ENCODE results near the gene JOSD1.

JOSD1 gene

DNA sequence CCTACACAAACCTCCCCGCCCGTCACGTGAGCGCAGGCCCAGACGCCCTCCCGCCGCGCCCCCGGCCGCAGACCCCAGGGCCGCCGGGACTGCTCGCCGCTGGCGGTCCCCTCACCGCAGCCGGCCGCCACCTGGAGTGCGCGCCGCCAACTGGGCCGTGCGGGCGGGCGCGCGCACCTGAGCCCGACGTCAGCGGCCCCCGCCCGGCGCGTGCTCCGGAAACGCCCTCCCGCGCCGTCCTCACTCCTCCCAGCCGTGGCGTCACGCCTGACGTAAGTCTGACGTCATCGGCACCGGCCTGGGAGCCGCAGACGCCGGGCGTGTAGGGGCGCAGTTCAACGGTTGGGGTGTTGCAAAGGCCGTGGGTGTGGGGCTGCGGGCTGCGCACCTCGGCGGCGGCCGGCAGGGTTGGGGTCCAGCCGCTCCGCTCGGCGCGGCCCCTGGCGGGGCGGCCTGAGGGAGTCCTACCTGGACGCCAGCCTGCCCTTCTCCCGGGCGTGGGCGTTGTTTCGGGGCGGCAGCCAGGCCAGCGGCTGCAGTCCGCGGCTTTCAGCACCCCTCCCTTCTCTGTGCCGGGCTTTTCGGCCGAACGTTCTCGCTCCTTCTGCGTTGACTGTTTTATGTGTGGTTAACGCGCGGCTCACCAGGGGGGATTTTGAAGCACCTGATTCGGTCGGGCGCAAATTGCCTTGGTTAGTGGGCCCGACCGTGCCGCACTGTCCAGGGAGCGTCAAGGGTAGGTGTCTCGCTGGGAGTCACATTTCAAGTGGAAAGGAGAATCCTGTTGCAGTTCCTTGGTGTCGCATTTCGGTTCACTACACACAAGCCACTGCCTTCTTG lies at the start of gene JOSD1:
Gene JOSD1, minus strand, starts transcription at position 155 of the 840 bp plus-strand sequence. CDS start 956 bp downstream, outside the sequence.
- DNase-seq = peak; percentile 98

DNA sequence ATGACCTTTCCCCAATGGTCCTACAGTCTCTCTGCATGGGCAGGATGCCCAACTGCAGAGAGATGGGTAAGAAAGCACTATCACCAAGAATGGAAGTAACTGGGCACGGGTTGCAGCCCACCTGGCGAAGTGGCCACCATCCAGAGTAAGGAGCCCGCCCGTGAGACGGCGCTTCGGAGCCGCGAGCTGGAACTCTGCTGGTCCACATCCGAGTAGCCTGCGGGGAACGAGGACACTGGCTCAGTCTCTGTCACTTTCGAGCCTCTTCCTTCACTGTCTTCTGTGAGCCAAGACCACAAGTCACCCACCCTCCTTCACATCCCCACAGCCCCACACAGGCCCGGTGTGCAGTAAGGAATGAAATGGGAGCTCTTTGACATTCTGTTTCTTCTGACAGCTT lies 49.4 kb upstream of the JOSD1 start:
- DNase-seq = no peak

DNA sequence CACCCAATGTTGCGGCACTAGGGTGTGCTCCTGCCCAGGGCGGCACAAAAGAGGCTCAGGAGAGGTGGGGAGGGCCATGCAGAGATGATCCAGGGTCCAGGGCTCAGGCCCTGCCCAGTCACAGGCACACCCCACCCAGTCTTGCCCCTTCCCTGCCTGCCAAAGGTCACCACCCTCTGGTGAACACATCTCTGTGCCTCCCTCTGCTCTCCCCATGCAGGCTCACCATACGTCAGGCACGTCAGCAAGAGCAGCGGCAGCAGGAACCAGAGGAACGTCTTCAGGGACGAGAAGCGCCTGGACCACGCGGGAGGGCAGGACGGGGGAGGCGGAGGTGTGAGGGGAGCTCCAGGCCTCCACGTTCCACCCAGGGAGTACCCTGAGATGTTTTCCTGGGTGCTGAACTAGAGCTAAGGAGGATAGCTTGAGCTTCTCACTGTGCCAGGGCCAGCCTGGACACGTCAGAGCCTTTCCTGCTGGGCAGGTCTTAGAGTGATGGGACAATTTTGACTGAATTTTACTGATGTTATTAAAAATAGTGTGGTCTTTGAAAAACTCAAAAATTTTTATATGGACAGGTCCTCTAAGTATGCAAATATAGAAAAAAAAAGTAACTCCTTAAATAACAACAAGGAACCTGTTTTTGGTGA lies 47.9 kb upstream of the JOSD1 start:
- no peak for DNase-seq

DNA sequence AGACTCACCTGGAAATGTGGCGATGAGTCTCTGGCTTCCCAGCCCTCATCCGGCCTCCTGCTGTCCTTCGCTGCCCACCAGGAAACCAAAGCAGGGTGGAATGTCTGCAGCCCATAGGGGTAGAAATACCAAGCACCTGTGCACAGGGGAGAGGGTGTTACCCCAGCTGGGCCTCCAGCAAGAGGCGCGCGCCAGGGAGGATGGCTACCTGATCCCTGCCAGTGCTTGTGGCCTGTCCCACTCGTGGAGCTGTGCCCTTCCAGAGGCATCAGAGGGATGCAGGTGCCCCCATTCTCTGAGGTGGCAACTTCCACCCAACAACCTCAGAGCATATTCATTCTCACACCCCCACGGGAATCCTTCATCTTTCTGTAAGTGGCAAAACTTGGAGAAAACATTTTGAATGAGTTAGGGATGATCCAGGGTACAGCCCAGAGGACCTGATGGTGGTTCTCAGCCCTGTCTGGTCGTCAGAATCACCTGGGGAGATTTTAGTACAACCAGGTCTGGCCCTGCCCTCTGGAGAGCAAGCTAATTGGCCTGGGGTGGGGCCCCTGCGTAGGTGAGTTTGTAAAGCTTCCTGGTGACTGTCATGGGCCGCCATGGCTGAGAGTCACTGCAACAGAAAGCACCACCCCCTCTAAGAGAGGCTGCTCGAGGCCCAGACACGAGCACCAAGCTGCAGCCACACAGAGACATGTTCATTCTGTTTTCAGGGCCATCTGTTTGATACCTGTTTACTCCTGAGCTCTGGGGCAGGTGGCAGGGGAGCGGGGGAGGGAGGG lies 45.1 kb upstream of the JOSD1 start:
- no peak for DNase-seq

DNA sequence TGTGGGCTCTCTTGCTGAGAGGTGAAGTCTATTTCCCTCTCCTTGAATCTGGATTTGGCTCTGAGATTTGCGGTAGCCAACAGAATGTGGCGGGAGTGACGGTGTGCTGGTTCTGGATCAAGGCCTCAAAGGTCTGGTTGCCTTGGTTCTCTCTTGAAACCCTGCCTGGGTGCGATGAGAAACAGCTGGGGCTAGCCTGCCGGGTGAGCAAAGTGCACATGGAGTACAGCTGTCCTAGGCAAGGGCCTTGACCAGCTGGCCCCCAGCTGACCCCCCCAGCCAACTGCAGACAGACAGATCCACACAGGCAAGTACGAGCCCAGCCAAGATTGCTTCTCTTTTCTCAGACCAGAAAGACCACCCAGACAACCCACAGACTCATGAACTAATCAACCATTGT lies 44.2 kb upstream of the JOSD1 start:
- DNase-seq = no peak

DNA sequence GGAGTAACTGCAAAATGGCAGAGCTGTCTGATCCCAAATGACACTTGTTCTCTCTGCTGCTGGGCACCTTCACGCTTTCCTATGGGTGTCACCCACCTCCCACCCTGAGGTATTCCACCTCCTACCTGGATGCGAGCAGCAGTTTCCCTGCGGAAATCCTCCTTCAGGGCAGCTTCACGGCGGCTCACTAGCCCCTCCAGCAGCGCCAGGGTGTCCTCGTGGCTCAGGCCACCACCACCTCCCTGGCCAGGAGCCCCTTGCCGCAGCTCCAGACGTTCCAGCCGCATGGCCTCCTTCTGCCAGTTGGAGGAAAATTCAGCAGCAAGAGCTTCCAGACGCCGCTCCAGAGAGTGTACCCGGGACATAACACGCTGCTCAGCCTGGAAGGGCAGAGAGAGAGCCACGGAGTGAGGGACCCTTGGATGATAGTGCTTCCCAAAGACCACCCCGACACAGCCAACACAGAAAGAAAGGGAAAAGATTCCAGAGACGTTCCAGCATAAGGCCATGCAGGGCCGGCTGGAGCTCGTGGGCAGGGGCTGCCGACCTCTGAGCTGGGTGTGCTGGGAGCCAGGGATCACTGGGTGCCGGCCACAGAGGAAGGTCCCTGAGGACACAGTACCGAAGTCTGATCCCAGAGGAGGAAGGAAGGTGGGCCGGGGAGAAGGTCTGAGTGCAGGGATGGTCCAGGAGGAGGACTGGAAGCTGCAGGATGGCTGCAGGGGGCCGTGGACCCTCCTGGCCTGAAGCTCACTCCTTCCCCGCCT lies 41.6 kb upstream of the JOSD1 start:
- DNase-seq = no peak

DNA sequence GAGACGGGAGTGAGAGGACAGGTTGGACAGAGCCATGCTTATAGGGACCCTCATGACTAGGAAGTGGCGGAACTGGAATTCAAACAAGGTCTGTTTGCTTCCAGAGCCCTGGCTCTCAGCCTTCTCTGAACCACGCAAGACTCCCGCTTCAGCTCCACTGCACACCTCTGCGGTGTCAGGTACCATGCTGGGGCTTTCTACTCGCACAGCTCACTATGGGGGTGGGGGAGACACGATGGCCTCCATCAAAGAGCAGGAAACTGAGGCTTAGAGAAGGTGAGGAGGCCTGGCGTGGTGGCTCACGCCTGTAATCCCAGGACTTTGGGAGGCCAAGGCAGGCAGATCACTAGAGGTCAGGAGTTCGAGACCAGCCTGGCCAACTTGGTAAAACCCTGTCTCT lies 40.8 kb upstream of the JOSD1 start:
- DNase-seq = no peak

DNA sequence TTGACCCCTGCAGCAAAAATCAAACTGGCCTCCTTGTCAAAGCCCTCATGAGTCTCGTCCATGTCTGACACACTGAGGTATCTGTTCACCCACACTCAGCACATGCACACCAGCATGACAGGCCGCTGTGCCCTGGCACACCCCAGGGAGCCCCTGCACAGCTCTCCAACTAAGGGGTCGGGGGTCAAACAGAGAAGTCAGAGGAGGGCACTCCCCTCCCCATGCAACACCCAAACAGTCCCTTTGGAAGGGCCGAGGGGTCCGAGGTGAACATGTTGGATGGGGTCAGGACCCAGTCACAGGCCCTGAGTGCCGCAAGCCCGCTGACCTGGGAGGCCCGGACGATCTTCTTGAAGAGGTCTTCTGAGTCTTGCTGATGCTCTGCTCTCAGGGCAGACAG lies 40.4 kb upstream of the JOSD1 start:
- DNase-seq = no peak

DNA sequence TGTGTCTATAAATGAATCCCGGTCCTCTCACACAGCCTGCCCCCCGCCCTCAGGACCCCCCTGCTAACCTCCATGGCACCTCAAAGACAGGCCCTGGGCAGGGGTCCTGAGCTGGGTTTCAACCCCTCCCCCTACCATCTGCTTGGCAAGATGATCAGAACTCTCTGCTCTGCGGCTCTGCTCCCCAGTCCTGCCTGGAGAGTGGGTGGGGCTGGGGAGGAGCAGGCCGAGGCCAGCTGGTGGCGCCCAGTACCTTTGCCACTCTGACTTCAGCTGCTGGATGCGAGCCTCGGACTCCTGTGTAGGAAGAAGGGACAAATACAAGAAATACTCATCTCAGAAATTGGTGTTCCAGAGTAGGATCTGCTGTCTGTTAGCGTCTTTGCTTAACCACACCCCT lies 40.0 kb upstream of the JOSD1 start:
- no peak for DNase-seq

DNA sequence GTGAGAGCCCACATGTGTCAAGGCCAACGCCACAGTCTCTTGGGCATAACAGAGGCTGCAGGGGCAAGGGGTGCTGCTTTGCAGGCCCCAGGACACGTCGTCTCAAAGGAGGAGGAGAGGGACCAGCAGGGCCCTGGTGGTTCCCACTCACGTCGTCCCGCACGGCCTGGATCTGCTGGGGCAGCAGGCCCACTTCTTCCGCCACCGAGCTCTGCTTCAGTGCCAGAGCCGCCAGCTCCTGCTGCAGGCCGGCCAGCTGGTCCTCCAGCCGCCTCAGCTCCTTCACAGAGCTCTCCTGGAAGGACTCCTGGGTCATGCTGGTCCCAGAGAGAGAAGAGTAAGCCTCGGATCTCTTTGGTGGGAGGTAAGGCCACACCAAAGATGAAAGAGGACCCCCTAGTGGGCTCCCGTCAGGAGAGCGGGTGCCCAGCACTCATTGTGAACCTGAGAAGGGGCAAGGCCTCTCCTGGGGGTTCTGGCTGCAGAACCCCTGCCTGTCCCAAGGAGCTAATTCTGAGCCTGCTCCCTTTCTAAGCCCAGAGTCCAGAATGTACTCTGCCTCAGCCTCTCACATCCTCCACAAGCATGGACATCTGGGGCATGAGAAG lies 39.5 kb upstream of the JOSD1 start:
- no peak for DNase-seq

DNA sequence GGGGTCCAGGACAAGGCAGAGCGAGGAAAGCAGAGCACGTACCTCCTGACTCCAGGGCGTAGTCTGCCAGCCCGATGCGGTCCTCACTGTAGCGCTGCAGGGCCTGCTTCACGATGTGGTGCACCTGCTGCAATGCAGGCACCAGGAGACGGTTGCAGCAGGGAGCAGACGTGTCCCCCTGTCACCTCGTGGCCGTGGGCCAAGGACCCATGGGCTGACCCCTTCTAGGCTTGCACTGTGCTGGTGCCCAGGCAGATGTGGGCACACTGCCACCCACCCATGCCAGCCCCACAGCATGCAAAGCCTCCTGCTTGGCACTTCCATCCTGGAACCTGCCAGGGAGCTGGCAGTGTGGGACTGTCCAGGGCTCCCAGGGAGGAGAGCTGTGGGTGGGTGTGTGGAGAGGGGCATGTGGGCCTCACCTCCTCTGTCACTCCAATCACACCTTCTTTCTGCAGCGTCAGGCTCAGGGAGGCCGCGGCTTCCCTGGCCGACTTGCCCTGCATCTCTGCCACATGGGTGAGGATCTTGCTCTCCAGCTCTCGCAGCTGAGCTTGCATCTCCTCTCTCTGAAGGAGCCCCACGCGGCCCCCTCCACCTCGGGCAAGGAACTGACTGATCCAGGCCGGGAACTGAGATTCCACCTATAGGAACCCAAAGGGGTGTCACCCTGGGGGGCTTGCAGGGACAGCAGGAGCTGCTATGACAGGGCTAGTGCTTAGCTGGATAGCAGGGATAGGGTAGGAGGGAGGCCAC lies 38.7 kb upstream of the JOSD1 start:
- no peak for DNase-seq

DNA sequence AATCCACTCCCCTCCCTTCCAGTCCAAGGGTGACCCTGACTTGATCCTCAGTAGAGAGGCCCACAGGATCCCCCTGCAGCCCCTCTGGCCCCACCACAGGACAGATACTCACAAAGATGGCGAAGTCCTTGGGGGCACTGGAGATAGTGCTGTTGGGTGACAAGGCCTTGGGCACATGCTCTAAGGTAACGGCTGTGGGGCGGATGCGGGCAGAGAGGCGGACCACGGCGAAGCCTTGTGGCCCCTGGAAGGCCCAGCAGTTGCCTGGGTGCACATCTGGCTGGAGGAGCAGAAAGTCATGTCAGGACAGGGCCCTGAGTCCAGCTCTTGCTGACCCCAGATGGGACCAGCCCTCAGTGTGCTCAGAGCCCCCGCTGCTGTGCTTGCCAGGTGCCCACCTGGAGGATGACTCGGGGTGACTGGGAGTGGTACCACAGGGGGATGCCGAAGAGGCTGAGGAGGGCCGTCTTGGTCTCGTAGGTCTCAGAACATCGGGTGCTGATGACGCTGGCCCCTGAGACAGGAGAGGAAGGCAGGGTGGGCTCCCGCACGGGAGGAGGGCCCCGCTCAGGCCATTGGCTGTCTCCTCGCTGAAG lies 37.8 kb upstream of the JOSD1 start:
- DNase-seq = no peak

DNA sequence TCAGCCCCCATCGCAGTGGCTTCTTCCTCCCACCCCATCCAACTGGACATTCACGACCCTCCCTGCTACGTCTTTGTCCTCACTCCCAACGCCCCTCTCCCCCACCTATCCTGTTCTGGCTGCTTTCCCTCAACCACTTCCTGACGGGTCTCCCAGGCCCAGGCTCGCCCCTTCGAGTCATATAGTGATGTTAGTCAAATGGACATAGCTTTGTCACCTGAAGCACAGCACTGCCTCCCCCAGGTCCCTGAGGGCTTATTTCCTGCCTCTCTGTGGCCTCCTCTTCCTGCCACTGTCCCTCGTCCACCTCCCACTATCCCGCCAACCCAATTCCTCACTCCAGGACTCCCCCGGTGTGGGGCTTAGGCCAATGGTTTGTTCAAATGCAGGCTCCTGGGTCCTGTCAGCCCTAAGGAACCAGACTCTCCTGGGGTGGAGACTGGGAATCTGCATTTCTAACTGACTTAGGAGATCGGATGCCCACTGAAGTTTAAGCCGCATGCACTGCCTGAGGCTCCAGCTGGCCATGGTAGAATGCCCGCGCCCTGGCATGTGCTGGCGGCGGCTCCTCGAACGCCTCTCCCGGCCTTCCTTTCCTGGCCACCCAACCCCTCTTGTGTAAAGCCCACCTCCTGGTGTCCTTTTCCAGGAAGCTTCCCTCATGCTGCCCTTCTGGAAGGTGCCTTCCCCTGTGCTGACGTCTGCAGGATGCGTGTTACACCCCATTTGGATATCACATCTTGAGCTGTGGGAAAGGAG lies 36.7 kb upstream of the JOSD1 start:
- no peak for DNase-seq

DNA sequence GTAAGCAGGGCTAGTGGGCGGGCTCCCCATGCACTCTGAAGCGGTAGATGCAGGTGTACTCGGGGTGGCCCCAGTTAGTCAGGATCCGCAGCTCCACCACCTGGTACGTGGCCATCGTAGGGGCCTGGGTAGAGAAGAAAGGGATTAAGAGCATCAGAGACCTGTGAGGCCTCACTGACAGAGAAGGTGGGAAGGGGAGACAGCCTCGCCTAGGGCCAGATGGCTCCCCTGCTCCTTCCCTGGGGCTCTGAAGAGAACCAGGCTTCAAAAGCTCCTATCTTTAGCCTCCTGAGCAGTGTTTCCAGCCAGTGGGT lies 35.5 kb upstream of the JOSD1 start:
- no peak for DNase-seq

DNA sequence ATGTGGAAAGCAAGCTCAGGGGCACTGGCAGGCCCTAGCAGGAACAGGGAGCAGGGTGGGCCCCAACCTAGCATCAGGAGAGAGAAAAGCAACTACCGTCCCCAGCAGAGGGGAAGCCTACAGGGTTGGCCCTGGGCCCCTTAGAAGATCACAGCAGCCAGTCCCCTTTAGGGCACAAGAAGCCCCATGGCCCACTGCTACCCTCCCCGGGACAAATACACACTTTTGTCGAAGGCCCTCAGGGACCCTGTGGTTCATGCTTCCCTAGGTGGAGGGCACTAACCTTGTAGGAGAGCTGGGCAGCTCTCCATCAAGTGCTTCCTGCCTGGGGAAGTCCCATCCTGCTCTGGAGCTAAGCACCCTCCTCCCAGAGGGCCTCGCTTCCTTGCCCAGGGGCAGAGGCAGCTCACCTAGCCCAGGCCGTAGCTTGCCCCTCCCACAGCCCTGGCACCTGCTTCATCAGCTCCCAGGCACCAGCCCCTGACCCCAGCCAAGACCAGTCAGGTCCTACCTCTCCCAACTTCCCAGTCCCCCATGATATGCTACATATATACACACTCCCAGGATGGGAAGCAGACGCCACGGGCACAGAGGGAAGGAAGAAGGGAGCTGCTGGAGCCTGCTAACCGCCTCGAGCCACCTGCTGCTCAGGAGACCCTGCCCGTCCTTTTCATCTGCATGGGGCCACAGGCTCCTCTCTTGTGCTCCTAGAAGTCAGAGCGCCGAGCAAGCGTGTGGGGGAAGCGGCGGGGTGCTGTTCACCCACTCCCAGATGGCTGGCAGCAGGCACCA lies 34.9 kb upstream of the JOSD1 start:
- DNase-seq = no peak

DNA sequence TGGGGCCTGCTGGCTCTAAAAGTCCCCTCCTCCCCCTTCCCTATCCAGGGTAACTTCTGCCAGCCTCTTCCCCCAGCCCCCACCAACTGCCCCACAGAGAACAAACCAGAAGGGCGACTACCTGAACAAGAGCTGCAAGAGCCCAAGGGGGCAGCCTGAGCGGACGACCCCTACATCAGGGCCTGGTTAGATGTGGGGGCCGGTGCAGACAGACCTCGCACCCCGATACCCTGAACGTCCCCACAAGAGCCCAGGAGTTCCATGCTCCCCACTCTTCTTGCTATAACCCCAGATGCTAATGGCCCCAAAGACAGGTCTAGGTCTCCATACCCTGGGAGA lies 34.4 kb upstream of the JOSD1 start:
- DNase-seq = no peak

DNA sequence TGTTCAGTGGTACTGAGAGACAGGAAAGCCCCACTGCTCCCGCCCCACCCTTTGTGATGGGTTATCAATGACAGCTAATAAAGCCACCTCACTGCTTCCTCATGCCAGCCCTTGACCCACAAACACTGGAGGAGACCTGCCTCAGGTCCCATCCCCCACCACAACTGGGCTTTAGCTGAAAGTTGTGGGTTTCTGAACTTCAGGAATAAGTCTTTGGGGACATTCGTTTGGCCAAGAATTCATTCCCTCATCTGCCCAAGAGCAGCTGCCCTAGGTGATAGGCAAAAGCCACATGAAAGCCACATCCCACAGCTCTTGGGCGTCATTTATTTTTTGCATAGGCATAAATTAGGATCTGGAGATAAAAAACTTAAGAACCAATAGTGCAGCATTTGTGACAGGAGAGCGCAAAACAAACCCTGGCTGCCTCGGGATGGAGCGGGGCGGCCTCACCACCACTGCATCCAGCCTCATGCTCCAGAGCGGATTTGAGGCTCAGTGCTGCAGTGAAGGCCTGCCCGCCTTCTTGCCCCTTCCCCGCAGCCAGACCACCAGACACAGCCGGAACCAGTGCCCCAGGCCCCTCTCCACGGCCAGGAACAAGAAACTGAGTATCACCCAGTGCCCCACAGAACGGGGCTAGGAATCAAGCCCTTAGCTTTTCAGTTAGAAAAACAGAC lies 33.8 kb upstream of the JOSD1 start:
- DNase-seq = no peak

DNA sequence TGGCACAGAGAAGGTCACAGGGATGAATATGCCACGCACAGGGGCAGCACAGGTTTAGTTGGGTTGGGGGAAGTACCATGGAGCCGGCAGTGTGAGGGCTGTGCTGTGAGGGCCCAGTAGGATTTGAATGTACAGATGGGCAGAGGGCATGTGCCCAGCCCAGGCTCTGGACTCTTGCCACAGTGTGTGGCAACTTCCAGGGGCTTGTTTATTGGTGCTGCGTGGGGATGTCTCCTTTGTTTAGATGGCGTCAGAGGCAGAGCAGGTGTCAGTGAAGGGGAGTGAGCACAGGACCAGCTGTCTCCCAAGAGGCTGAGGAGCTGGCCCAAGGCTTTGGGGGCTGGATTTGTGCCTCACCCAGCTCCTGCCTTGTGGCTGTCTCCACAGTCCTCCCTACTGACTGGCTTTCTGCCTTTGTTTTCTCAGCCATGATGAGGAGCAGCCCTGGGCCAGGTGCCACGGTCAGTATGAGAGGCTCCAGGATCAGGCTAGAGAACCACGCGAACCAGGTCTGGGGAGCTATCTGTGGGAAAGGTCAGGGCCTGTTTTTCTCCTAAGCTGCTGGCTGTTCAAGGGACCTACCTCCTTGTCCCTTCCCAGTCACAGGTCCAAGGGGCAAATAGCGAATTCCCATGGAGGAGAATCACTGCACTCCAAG lies 33.1 kb upstream of the JOSD1 start:
- no peak for DNase-seq

DNA sequence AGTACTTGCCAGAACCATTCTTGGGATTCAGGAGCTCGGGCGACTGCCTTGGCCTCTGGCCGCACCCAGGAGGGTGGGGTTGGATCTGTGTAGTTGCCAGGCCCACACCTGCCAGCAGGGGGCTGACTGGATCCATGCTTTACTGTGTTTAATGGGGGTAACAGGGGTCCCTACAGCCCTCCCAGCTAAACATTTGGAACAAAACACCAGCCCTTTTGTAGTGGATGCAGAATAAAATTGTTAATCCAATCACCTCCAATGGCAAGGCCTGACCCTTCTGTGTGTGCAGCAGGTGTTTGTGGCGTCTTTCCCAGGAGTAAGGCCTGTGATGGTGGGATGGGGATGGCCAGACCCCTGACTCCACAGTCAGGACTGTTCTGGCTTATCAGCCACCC lies 32.6 kb upstream of the JOSD1 start:
- peak; percentile 37 for DNase-seq
